HG03045 (cell line): Measurements from ENCODE around the gene IVD.

Source experiments
- ATAC-seq: cut with Tn5 transposase; IDR thresholded peaks from one replicate; pipeline ENCODE4 v1.9.1; 2021; ENCODE audit warnings: mild to moderate bottlenecking, moderate library complexity; ENCODE audit not compliant: unreplicated experiment

Gene IVD

DNA sequence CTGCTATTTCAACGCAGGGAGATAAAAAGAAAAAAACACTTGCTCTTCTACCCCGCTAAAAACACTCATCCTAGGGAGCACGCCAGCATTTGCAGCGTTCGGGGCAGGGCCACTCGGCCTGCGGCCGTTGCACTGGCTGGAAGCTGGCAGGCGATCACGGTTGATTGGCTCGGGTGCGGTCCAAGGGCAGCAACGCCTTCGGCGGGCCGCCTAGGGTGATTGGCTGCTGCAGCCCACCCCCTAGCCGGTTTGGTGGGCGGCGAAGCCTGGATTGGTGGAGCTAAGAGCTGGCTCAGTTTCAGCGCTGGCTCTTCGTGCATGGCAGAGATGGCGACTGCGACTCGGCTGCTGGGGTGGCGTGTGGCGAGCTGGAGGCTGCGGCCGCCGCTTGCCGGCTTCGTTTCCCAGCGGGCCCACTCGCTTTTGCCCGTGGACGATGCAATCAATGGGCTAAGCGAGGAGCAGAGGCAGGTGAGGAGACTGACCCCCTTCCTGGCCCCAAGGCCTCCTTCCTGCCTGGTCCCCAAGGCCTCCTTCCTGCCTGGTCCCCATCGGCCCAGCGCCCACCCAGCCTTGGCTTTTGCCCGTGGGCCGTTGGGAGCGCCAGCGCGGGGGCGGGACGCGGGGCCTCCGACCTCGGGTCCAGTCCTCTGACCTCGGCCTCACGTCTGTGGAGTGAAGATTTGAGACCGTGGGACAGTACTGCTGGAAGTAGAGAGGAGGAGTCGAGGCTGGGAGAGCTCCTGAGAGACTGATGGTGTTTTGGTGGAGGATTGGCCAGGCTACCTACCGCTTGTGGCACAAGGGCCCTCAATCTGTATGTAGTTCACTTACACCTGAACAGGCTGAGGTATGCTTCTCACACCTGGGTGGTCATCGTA lies at the start of gene IVD:
Gene IVD, plus strand, starts transcription at position 295 of the 881 bp plus-strand sequence. Its CDS starts 33 bp downstream, at position 328.
- peak; percentile 90 for ATAC-seq

DNA sequence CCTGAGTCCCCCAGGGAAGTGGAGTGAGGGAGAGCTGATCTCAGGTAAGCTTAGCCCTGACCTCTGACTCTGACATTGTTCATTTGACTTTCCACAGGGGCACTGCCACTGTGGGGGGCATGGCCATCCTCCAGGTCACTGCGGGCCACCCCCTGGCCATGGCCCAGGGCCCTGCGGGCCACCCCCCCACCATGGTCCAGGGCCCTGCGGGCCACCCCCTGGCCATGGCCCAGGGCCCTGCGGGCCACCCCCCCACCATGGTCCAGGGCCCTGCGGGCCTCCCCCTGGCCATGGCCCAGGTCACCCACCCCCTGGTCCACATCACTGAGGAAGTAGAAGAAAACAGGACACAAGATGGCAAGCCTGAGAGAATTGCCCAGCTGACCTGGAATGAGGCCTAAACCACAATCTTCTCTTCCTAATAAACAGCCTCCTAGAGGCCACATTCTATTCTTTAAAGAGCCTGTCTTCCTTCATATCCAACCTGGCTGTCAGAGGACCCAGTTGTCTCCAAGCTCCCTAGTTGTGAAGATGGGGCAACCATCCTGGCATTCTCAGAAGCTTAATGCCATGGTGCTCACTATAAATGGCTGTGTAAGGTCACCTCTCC lies 49.5 kb upstream of the IVD start:
- no peak for ATAC-seq

DNA sequence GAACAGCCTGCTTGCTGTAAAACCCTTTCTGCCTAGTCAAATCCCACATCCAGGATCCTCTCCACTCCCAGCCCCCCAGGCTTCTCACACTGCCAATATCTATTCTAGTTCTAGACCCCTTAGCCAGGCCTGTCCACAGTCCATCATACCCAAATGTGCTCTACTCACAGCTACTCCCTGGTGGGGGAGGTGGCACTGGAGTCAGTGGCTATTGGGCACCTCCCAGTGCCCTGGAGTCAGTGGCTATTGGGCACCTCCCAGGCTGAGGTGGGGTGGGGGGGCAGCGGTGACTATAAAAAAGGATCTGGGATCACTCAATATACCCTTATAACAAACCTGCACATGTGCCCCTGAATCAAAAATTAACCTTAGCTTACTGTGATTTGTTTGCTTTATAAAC lies 48.3 kb upstream of the IVD start:
- ATAC-seq: no peak

DNA sequence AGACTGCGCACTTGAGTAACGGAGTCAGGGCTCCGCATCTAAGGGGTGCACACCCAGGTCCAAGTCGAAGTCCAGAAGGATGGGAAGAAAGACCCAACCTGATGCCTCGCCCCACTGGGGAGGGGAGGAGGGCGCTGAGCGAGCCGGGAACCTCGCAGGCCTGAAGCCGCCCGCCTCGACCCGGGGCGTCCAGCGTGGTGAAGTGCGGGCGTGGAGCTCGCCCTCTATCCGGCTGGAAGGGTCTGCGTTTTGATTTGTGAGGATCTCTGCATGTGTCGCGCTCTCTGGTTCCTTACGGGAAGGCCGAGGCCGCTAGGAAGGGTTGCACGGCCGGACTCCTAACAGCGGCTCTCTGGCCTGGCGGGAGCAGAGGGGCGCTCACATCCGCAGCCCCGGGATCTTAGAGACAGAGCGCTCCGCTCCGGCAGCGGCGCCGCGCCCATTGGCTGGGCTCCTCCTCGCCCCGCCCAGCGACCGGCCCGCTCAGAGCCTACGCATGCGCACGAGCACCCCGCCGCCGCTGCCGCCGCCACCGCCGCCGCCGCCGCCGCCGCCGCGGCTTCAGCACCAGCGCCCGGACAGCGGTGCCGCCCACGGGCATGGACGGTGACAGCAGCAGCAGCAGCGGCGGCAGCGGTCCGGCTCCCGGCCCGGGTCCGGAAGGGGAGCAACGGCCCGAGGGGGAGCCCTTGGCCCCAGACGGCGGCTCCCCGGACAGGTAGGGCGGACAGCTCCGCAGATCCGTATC lies 47.7 kb upstream of the IVD start, which contains the start of gene DISP2:
Gene DISP2, plus strand, starts transcription at position 497 of the 748 bp plus-strand sequence. Its CDS starts 103 bp downstream, at position 600.
- peak; percentile 82 for ATAC-seq

DNA sequence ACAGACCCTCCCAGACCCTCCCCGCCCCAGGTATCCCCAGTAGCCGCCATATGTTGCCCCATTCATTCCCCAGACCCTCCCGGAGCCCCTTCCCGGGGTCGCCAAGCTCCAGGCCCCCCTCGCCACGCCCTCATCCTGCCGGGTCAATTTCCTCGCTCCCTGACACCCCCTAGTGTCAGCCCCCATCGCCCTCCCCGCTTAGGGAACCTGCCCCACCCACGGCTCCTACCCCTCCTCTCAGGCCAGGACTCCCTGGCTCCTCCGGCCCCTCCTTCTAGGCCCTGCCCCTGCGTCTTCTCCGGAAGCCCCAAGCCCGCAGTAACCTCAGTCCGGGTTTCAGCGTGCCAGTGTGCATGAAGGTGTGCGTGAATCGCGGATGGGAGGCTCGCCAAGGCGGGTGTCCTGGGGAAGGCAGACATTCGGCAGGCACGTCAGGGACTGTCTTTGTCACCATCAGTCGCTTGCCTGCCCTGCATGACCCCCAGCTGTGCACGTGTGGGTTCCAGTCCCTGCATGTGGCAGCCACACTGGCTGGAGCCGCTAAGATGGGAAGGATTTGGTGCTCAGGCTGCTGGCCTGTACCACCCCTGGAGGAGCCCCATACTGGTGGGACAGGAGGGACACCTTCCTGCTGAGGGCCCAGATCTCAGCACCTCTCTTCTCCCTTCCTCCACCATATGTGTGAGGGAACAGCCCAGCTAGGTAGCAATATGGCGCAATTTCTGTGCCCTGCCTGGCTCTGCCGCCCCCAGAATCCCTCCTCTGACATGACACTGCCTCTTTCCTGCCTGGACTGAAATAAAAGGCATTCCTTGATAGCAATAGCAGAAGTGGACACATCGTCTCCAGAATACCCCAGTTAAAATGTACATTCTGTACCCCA lies 46.9 kb upstream of the IVD start:
- ATAC-seq: peak; percentile 22

DNA sequence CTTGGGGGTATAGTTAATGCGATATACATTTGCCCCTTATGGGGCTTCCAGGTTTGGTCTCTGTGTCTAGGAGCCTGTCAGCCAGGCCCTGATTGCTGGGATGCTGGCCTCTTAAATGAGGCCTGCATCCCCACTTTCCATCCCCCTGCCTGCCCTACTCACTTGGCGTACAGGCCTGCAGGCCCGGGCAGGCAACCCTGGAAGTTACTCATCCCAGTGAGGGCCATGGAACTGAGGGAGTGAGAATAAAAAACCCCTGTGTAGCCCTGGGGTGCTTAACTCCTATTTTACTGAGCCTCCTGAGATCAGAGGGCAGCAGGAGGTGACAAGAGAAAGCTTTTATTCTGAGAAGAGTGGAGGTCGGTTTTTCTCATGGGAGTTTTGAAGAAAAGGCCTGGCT lies 45.6 kb upstream of the IVD start:
- ATAC-seq: no peak

DNA sequence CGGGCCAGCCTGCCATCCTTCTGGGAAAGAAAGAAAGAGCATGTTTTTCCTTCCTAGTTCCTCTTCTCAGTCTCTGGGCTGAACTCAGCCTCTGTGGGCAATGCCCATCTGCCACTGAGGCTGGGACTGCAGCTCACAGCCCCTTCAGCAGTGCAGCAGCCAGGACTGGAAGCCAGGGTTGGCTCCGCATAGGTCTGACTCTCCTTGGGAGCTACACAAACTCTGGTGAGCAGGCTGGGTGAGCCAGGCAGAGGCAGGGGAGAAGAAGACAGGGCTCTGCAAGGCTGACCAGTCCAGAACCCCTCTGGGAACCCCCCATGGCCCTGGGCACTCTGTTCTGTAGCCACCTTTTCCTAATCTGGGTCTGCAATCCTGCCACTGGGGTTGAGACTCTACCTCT lies 44.0 kb upstream of the IVD start:
- ATAC-seq: no peak

DNA sequence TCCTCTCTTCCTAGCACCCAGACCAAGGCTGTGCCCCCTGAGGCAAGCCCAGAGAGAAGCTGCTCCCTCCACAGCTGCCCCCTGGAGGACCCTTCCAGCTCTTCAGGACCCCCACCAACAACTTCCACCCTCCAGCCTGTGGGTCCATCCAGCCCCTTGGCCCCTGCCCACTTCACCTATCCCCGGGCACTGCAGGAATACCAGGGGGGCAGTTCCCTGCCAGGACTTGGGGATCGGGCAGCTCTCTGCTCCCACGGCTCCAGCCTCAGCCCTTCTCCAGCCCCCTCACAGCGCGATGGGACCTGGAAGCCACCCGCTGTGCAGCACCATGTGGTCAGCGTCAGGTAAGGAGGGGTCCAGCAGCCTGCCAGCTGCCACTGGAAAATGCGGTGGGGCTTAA lies 42.0 kb upstream of the IVD start:
- no peak for ATAC-seq

DNA sequence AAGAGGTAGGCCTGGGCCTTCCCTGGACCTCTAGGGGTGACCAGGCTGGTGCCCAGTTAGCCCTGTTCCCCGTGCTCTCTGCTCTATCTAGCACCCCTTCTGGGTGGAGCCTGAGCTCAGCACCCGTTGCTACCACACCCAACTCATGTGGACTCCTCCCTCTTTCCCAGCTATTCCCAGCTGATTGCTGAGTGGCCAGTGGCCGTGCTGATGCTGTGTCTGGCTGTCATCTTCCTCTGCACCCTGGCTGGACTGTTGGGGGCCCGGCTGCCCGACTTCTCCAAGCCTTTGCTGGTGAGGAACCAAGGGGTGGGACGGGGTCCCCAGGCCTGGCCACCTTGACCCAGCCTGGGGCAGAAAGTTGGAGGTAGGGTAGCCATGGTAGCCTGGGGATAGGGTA lies 41.3 kb upstream of the IVD start:
- ATAC-seq: no peak

DNA sequence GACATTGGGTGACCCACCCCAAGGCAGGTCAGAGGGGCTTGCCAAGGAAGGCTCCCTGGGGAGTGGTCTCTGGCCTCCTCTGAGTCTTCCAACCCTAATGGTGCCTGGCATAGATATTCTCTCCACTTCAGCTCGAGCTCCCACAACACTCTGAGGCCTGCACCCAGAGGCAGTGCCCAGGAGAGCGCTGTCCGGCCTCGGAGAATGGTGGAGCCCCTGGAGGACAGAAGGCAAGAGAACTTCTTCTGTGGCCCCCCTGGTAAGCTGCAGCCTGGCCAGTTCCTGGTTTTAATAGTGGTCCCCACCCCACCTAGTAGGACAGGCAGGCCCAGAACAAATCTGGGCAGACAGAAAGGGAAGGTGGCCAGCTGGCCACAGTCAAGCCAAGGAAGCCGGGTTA lies 40.6 kb upstream of the IVD start:
- ATAC-seq: no peak

DNA sequence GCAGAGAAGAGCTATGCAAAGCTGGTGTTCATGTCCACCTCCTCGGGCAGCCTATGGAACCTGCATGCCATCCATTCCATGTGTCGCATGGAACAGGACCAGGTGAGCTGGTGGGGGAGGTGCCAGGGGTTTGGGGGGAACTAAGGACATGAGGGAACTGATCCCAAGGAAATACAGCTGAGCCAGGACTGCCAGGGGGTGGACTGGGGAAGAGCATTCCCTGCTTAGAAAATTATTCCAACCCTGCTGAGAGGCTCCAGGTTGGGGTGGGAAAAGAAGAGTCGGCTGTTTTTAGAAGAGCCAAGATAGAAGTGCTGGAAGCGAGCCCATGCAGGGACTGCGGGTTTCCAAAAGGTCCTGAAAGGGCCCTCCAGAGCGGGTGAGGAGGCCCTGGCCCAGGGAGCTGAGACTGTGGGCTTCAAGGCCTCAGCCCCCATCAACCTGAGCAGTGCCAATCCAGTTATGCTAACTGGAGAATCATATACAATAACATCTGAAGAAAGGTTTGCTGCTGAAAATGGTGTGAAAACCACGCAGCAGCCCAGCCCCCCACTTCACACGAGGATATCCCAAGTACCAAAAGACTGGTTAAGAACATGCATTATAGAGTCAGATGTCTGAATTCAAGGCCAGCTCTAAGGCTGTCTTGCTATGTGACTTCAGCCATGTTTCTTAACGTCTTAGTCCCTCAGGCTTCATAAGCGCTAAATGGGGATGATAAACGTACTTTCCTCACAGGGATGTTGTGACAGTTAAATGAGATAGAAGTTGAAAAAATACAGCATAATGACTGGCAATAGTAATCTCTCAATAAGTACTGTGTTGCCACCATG lies 39.8 kb upstream of the IVD start:
- no peak for ATAC-seq

DNA sequence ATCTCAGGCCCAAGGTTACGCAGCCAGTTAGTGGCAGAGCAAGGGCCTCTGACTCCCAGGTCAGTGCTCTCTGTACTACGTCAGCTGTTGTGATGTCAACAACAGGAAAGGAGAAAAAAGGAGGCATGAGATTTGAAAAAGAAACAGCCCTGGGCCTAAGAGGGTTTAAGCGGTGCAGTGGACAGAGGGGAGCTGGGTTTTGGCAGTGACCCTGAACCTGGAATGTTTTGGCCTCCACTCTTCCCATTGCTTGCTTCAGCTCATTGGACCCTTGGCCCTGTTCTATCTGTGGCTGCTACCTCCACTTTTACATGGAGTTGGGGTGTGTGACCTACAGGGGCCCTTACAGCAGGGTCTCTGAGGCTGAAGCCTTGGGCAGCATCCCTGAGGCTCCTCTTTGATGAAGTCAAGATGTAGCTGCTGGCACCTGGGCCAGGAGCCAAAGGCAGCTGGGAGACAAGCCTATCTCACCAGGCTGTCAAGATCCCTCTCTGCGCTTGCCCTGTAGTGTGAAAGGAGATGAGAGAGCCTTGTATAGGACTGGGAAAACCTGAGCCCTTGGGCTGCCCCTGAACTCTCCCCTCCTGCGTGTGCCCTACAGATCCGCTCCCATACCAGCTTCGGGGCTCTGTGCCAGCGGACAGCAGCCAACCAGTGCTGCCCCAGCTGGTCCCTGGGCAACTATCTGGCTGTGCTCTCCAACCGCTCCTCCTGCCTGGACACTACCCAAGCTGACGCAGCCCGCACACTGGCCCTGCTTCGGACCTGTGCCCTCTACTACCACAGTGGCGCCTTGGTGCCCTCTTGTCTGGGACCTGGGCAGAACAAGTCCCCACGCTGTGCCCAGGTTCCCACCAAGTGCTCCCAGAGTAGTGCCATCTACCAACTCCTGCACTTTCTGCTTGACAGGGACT lies 38.9 kb upstream of the IVD start:
- no peak for ATAC-seq

DNA sequence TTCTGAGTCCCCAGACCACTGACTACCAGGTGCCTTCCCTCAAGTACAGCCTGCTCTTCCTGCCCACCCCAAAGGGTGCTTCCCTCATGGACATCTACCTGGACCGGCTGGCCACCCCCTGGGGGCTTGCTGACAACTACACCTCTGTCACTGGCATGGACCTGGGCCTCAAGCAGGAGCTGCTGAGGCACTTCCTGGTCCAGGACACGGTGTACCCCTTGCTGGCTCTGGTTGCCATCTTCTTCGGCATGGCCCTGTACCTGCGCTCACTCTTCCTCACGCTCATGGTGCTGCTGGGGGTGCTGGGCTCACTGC lies 38.3 kb upstream of the IVD start:
- ATAC-seq: no peak

DNA sequence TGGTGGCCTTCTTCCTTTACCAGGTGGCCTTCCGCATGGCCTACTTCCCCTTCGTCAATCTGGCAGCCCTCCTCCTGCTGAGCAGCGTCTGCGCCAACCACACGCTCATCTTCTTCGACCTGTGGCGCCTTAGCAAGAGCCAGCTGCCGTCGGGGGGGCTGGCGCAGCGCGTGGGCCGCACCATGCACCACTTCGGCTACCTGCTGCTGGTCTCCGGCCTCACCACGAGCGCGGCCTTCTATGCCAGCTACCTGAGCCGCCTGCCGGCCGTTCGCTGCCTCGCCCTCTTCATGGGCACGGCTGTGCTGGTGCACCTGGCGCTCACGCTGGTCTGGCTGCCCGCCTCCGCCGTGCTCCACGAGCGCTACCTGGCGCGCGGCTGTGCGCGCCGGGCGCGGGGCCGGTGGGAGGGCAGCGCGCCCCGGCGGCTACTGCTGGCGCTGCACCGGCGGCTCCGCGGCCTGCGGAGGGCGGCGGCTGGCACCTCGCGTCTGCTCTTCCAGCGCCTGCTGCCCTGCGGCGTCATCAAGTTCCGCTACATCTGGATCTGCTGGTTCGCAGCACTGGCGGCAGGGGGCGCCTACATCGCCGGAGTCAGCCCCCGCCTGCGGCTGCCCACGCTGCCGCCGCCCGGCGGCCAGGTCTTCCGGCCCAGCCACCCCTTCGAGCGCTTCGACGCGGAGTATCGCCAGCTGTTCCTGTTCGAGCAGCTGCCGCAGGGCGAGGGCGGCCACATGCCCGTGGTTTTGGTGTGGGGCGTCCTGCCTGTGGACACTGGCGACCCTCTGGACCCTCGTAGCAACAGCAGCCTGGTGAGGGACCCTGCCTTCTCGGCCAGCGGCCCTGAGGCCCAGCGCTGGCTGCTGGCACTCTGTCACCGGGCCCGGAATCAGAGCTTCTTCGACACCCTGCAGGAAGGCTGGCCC lies 37.6 kb upstream of the IVD start:
- ATAC-seq: peak; percentile 77

DNA sequence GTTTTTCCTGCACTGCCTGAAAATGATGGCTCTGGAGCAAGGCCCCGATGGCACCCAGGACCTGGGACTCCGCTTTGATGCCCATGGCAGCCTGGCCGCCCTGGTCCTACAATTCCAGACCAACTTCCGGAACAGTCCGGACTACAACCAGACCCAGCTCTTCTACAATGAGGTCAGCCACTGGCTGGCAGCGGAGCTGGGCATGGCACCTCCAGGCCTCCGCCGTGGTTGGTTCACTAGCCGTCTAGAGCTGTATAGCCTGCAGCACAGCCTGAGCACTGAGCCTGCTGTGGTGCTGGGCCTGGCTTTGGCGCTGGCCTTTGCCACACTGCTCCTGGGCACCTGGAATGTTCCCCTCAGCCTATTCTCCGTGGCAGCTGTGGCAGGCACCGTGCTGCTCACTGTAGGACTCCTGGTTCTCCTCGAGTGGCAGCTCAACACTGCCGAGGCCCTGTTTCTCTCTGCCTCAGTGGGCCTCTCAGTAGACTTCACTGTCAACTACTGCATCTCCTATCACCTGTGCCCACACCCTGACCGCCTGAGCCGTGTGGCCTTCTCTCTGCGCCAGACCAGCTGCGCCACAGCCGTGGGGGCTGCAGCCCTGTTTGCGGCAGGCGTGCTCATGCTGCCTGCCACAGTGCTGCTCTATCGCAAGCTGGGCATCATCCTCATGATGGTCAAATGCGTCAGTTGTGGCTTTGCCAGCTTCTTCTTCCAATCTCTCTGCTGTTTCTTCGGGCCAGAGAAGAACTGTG lies 36.7 kb upstream of the IVD start:
- ATAC-seq: no peak

DNA sequence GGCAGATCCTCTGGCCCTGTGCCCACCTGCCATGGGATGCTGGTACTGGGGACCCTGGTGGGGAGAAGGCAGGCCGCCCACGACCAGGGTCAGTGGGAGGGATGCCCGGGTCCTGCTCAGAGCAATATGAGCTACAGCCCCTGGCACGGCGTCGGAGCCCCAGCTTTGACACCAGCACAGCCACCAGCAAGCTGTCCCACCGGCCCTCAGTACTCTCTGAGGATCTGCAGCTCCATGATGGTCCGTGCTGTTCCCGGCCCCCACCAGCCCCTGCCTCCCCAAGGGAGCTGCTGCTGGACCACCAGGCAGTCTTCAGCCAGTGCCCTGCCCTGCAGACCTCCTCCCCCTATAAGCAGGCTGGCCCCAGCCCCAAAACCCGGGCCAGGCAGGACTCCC lies 36.1 kb upstream of the IVD start:
- ATAC-seq: no peak

DNA sequence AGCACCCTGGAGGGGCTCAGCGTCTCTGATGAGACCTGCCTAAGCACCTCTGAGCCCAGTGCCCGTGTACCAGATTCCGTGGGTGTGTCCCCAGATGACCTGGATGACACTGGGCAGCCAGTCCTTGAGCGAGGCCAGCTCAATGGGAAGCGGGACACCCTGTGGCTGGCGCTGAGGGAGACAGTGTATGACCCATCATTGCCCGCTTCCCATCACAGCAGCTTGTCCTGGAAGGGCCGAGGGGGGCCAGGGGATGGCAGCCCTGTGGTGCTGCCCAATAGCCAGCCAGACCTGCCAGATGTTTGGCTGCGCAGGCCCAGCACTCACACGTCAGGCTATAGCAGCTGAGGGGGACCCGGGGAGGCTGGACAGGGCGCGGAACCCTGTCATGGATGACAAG lies 35.6 kb upstream of the IVD start:
- no peak for ATAC-seq
